PC-3 (cell line): ENCODE data around the gene AWAT2.

ENCODE experiments used
- CTCF ChIP-seq: fragments of 300-600 bp; sonication (generic); conservative IDR thresholded peaks from 2 replicates; pipeline ENCODE4 v1.5.1; 2017; ENCODE audit warnings: antibody characterized with exemption, low read depth, mild to moderate bottlenecking, low read length
- EZH2phosphoT487 ChIP-seq: fragments of 300-600 bp; sonication (generic); IDR thresholded peaks from 2 replicates; pipeline ENCODE4 v1.6.1; 2018; ENCODE audit warnings: mild to moderate bottlenecking, antibody characterized with exemption, low read length, borderline replicate concordance

- TF ChIP-seq EZH2phosphoT487 (no peak), CTCF (no peak)
These were observed 13.3 kb upstream of the AWAT2 start for GRCh38 chrX:70062961-70063550.
